ENCODE measurements around the gene PDIA4.

DNA sequence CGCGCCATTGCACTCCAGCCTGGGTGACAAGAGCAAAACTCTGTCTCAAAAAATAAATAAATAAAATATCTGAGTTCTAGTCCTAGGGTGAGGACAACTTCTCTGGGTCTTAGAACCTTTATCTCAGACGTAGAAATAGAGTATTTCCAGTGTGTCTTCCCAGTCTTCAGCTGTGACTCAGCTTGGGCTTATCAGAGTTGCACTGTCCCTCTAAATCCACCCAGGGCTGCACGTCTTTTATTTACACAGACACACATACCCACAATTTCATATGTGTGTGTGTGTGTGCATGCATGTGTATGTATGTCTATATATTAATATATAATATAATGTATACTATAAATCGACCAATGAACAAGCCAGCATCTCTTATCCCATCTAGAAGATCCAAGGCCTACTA is 13.0 kb upstream of the PDIA4 start:
- TF ChIP-seq, protein P1, sequence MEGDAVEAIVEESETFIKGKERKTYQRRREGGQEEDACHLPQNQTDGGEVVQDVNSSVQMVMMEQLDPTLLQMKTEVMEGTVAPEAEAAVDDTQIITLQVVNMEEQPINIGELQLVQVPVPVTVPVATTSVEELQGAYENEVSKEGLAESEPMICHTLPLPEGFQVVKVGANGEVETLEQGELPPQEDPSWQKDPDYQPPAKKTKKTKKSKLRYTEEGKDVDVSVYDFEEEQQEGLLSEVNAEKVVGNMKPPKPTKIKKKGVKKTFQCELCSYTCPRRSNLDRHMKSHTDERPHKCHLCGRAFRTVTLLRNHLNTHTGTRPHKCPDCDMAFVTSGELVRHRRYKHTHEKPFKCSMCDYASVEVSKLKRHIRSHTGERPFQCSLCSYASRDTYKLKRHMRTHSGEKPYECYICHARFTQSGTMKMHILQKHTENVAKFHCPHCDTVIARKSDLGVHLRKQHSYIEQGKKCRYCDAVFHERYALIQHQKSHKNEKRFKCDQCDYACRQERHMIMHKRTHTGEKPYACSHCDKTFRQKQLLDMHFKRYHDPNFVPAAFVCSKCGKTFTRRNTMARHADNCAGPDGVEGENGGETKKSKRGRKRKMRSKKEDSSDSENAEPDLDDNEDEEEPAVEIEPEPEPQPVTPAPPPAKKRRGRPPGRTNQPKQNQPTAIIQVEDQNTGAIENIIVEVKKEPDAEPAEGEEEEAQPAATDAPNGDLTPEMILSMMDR (IDR thresholded peaks at IDR 0.05), result no peak
- no peak for TF ChIP-seq EP300 (IDR thresholded peaks at IDR 0.05)
